CD4-positive, alpha-beta memory T cell (primary cell): Measurements from ENCODE around the gene PPP2R1B. TPM values are rescaled to one million over a fixed set of nuclear protein-coding genes. Genes with fewer than 3 reads are reported as not detected.
A peak's percentile ranks its signal among the peaks of the same experiment; 100 is the strongest.

Source experiments
- CTCF ChIA-PET: fragments of 350-600 bp; sonication (Branson Sonifier 250); formaldehyde crosslinking; loops from one replicate; lab custom pipeline; 2021; ENCODE audit warnings: inconsistent platforms; ENCODE audit not compliant: partially characterized antibody; lab: Charles Lee
- POLR2A ChIA-PET: fragments of 350-600 bp; sonication (Branson Sonifier 250); formaldehyde crosslinking; loops from one replicate; lab custom pipeline; 2021; ENCODE audit not compliant: partially characterized antibody; lab: Charles Lee
- DNase-seq, 5 donors: peaks; one replicate each; pipeline versions ENCODE4 v3.0.0 to v3.0.0-alpha.2; 2020 to 2022; ENCODE audit warnings: mixed read lengths in 1 of 5
- H3K27ac ChIP-seq: one replicate; pipeline ENCODE4 v1.7.0; 2013; ENCODE audit warnings: low read depth, low read length
- H3K27me3 ChIP-seq: 2 replicates; pipeline ENCODE4 v1.7.0; 2013; ENCODE audit warnings: mild to moderate bottlenecking, low read length, moderate library complexity; ENCODE audit not compliant: insufficient read depth
- H3K36me3 ChIP-seq: 2 replicates; pipeline ENCODE4 v1.7.0; 2013; ENCODE audit warnings: mild to moderate bottlenecking, low read length, moderate library complexity; ENCODE audit not compliant: insufficient read depth
- H3K4me1 ChIP-seq: 2 replicates; pipeline ENCODE4 v1.7.0; 2013; ENCODE audit warnings: mild to moderate bottlenecking, low read length, moderate library complexity; ENCODE audit not compliant: insufficient read depth
- H3K4me3 ChIP-seq, 2 donors: one replicate each; pipeline ENCODE4 v1.7.0; 2013; ENCODE audit warnings: low read length in 2 of 2, mild to moderate bottlenecking in 1 of 2
- H3K9me3 ChIP-seq, 2 donors: one replicate each; pipeline ENCODE4 v1.7.0; 2013; ENCODE audit warnings: low read length in 2 of 2, control low read depth in 1 of 2; ENCODE audit not compliant: control insufficient read depth in 1 of 2
- H3K27ac Mint-ChIP-seq, 7 donors: one replicate each; pipeline ENCODE4 v1.8.0; 2020 to 2021; ENCODE audit warnings: mixed read lengths in 7 of 7, mild to moderate bottlenecking in 6 of 7, inconsistent platforms in 3 of 7, moderate library complexity in 3 of 7
- H3K27me3 Mint-ChIP-seq, 2 donors: one replicate each; pipeline ENCODE4 v1.8.0; 2020 to 2021; ENCODE audit warnings: mixed read lengths in 2 of 2
- H3K36me3 Mint-ChIP-seq, 2 donors: one replicate each; pipeline ENCODE4 v1.8.0; 2020 to 2021; ENCODE audit warnings: mixed read lengths in 2 of 2, inconsistent platforms in 1 of 2, mild to moderate bottlenecking in 1 of 2
- H3K4me1 Mint-ChIP-seq, 4 donors: one replicate each; pipeline ENCODE4 v1.8.0; 2020 to 2021; ENCODE audit warnings: mixed read lengths in 4 of 4, mild to moderate bottlenecking in 1 of 4
- H3K4me3 Mint-ChIP-seq, 8 donors: one replicate each; pipeline ENCODE4 v1.8.0; 2020 to 2021; ENCODE audit warnings: mixed read lengths in 8 of 8, mild to moderate bottlenecking in 7 of 8, moderate library complexity in 6 of 8, inconsistent platforms in 3 of 8
- H3K9me3 Mint-ChIP-seq, 8 donors: one replicate each; pipeline ENCODE4 v1.8.0; 2020 to 2021; ENCODE audit warnings: mixed read lengths in 8 of 8, mild to moderate bottlenecking in 5 of 8, inconsistent platforms in 3 of 8, moderate library complexity in 1 of 8
- intact Hi-C: fragments of 100-400 bp; cut with micrococcal nuclease; formaldehyde crosslinking; loops from one replicate; pipeline ENCODE4 v1.15.1; 2023
- polyA plus RNA-seq, 2 donors: library from polyadenylated mRNA; unstranded; fragments of 300-500 nt; fragmentation: Illumina TruSeq; gene quantifications; one replicate each; pipeline ENCODE4 v1.2.3, GENCODE V29; 2021
- total RNA-seq, 2 experiments: library from RNA; stranded (reverse); gene quantifications; one replicate each; pipeline ENCODE4 v1.2.3, GENCODE V29; 2021

The PPP2R1B gene
- total and polyA plus RNA-seq, 4 experiments from 2014 or later: 18.4 to 39.1 (median 33.4) TPM

DNA sequence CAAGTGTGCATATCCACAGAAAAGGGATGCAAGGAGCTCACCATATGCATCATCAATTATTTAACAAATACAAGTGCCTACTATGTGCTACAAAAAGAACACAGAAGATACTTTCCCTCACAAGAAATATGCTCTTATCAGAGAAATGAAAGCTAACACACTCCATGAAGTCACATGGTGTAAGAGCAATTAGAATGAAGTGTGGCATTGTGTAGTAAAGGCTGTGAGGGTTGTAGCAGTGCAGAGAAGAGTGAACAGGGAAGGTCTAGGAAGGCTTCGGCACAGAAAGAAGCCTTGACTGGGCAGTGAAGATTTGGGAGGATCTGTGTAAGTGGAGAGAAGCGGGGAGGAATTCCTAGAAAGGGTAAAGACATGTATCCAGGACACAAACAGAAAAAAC is 22.5 kb downstream of the PPP2R1B start:
- CTCF ChIA-PET: interaction anchor here (0.6 to 1.2 kb wide), 5 partner anchors 11 to 435 kb away, joined by 3 to 4 read pairs (median 3); no protein-coding TSS in a partner anchor
- intact Hi-C loops: no loop called here
- no peak overlapping the region for H3K4me3 Mint-ChIP-seq
- no peaks in the 10 kb centered on the region for H3K27me3 Mint-ChIP-seq
- Histone ChIP-seq H3K27ac (no peak overlapping the region), H3K4me3 (no peak overlapping the region), H3K27me3 (no peaks in the 10 kb centered on the region), H3K4me1 (no peaks in the 10 kb centered on the region), H3K36me3 (peaks cover 60% of the 10 kb centered on the region), H3K9me3 (no peaks in the 10 kb centered on the region)
- peak overlapping the region in 4 of 7 donors; percentile 0 to 82 (median 37) for H3K27ac Mint-ChIP-seq
- no peak for DNase-seq
- peaks cover 0 to 2% (median 0%) of the 10 kb centered on the region in 8 donors for H3K9me3 Mint-ChIP-seq
- POLR2A ChIA-PET: no interaction called here
- H3K4me1 Mint-ChIP-seq: peaks cover 0 to 13% (median 0%) of the 10 kb centered on the region in 4 donors
- peaks cover 60 to 84% of the 10 kb centered on the region in 2 donors for H3K36me3 Mint-ChIP-seq

DNA sequence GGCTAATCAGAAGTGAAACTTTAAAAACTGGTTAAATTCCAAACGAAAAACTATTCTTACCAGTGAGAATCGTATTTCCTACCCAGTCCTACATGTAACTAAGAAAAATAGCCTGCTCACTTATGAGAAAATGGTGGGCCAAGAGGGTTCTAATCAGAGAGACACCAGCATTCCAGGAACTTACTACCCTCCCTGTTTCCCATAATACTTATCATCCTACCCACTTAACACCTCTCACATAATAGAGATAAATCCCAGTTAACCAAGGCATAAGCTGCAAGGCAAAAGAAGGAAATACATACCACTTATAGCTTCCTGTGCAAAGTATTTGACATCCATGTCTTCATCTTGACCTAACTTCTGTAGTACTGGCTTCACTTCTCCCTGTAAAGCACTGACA is 24.4 kb downstream of the PPP2R1B start:
- no peaks in the 10 kb centered on the region for H3K9me3 ChIP-seq
- Mint-ChIP-seq H3K9me3 (peaks cover 0 to 4% (median 0%) of the 10 kb centered on the region in 8 donors), H3K36me3 (peaks cover 48 to 72% of the 10 kb centered on the region in 2 donors), H3K27ac (peak overlapping the region in 4 of 7 donors; percentile 6 to 49 (median 23)), H3K27me3 (no peaks in the 10 kb centered on the region), H3K4me3 (no peak overlapping the region), H3K4me1 (peaks cover 0 to 12% (median 0%) of the 10 kb centered on the region in 4 donors)
- H3K36me3 ChIP-seq: peaks cover 52% of the 10 kb centered on the region
- no peaks in the 10 kb centered on the region for H3K4me1 ChIP-seq
- H3K27me3 ChIP-seq: no peaks in the 10 kb centered on the region
- ChIA-PET POLR2A (no interaction called here), CTCF (no interaction called here)
- no peak overlapping the region for H3K4me3 ChIP-seq
- DNase-seq: no peak
- no peak overlapping the region for H3K27ac ChIP-seq
- intact Hi-C loops: no loop called here

DNA sequence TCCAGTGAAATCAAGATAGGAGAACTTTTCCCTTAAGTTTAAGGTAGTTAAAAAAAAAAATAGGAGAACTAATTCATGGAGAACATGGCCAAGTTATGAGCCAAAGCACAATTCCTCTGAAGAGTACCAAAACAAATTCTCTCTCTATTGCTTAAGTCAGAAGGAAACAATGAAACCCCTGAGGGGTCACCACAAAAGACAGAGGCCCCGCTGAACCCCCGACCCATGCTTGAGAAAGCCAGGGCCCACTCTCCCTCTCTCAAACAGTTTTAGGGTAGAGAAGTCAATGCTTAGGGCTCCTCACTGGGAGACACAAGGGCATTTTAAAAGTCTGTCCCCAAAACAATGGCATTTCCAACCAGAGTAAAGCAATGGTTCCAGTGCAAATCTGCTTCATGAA is 26.9 kb downstream of the PPP2R1B start:
- intact Hi-C loops: no loop called here
- POLR2A ChIA-PET: no interaction called here
- H3K4me1 ChIP-seq: no peaks in the 10 kb centered on the region
- H3K9me3 ChIP-seq: no peaks in the 10 kb centered on the region
- CTCF ChIA-PET: no interaction called here
- H3K36me3 ChIP-seq: peaks cover 34% of the 10 kb centered on the region
- H3K4me3 Mint-ChIP-seq: no peak overlapping the region
- H3K4me1 Mint-ChIP-seq: peaks cover 0 to 10% (median 3%) of the 10 kb centered on the region in 4 donors
- DNase-seq: no peak
- no peaks in the 10 kb centered on the region for H3K27me3 ChIP-seq
- no peak overlapping the region for H3K27ac ChIP-seq
- H3K4me3 ChIP-seq: no peak overlapping the region
- H3K27me3 Mint-ChIP-seq: no peaks in the 10 kb centered on the region
- peak overlapping the region in 1 of 7 donors; percentile 16 for H3K27ac Mint-ChIP-seq
- H3K36me3 Mint-ChIP-seq: peaks cover 28 to 56% of the 10 kb centered on the region in 2 donors
- H3K9me3 Mint-ChIP-seq: peaks cover 0 to 2% (median 0%) of the 10 kb centered on the region in 8 donors

DNA sequence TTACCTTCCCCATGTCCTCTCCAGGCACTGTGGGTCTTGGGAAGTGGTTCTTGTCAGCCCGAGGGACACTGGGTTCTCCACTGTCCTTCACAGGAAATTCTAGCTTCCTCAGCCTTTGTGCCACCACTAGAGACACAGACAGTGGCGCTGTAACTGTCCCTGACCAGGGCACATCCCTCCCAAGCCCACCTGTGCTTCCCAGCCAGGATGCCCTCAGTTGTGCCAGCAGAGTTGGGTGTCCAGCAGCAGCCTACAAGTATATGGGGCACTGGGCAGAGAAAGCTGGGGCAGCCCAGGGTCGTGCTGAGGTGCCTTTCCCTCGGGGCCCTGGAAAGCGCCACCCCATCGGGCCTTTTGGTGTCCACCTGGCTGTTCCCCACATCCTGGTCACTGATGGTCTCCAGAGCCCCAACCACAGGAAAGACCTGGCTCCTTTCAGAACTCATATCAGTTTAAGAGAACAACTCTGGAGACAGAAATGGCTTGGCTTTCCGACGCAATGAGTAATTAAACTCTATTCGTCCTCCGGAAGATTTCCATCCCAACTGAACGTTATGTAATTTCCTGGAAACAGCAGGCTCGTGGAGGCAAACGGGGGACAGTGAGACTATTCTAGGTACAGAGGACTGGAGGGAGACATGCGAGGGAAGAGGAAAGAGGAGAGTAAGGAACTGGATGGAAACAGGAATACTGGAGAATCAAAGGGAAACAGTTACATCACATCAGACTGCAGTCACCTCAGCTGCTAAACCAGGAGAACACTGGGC is 28.6 kb downstream of the PPP2R1B start:
- H3K4me3 Mint-ChIP-seq: peak overlapping the region in 1 of 8 donors; percentile 24
- CTCF ChIA-PET: no interaction called here

DNA sequence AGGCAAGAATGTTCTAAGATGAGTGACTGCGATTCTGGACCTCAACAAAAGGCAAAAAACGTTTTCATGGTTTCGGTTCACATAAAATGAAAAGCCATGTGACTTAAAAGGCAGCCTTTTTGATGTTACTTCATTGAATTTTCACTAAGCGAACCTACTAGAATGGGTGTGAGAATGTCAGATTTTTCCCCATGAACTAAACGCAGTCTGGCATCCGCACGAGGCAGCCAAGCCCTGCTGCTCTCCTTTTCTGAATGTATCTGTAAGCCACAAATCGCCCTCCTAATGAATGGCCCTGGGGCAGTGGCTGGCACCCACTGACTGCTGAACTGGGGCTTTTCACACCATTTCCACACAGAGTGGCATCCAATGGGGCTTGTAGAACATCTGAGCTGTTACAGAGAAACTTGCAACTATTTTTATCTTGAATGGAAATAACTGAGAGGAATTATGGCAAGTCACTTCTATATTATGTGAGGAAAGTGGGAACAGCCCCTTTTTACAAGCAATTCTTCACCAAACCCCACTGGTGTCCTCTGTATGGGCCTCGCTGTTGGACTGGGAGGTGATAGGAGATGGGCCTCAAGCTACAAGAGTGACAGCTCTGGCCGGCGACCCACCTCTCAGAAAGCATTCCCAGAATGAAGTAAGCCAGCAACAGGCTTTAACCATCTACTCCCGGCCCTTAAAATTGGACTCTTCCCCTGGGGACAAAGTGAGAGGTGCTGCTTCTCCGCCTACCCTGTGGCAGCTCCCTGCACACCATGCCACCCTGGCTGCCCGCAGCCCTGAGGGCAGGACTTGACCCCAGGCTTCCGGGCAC is 29.4 kb downstream of the PPP2R1B start:
- Mint-ChIP-seq H3K9me3 (peaks cover 0 to 2% (median 0%) of the 10 kb centered on the region in 8 donors), H3K27ac (peak overlapping the region in 6 of 7 donors; percentile 1 to 78 (median 23)), H3K4me3 (peak overlapping the region in 1 of 8 donors; percentile 29), H3K36me3 (peaks cover 18 to 36% of the 10 kb centered on the region in 2 donors), H3K4me1 (peaks cover 0 to 10% (median under 1%) of the 10 kb centered on the region in 4 donors), H3K27me3 (no peaks in the 10 kb centered on the region)
- no peaks in the 10 kb centered on the region for H3K9me3 ChIP-seq
- no peak overlapping the region for H3K4me3 ChIP-seq
- peaks cover 19% of the 10 kb centered on the region for H3K36me3 ChIP-seq
- H3K4me1 ChIP-seq: no peaks in the 10 kb centered on the region
- no peak for DNase-seq
- no peaks in the 10 kb centered on the region for H3K27me3 ChIP-seq
- ChIA-PET POLR2A (interaction anchor here (0.8 kb wide), 1 partner anchor 30 kb away, joined by 3 read pairs; the partner anchor contains the start of gene PPP2R1B), CTCF (no interaction called here)
- intact Hi-C loops: no loop called here
- H3K27ac ChIP-seq: no peak overlapping the region

More for the DNA sequence above, 28.6 kb downstream of the PPP2R1B start:
- Histone ChIP-seq H3K9me3 (no peaks in the 10 kb centered on the region), H3K4me1 (no peaks in the 10 kb centered on the region), H3K4me3 (no peak overlapping the region), H3K27ac (no peak overlapping the region), H3K36me3 (peaks cover 21% of the 10 kb centered on the region), H3K27me3 (no peaks in the 10 kb centered on the region)
- Mint-ChIP-seq H3K27ac (peak overlapping the region in 4 of 7 donors; percentile 18 to 85 (median 50)), H3K9me3 (peaks cover 0 to 2% (median 0%) of the 10 kb centered on the region in 8 donors), H3K27me3 (no peaks in the 10 kb centered on the region), H3K36me3 (peaks cover 19 to 41% of the 10 kb centered on the region in 2 donors), H3K4me1 (peaks cover 0 to 10% (median under 1%) of the 10 kb centered on the region in 4 donors)
- DNase-seq: no peak
- POLR2A ChIA-PET: no interaction called here
- intact Hi-C loops: no loop called here

DNA sequence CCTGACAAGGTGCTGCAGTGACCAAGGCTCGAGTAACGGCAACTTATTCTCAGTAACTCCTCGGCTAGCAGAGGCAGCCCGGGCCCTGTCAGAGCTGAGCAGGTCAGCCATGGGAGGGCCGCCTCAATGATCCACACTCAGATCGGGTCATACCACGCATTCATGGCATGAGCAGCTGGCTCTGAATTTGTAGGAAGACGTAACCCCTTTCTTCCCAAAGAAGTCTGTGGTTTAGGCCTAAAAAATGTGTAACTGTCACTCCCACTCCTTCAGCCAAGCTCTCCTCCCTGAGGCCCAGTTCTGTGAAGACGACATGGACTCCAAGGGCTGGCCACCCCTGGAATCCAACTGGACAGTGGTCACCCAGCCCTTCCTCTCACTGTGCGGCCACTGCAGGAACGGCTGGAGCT is 30.0 kb downstream of the PPP2R1B start:
- no peak for DNase-seq
- CTCF ChIA-PET: no interaction called here
- Mint-ChIP-seq H3K9me3 (peaks cover 0 to 2% (median 0%) of the 10 kb centered on the region in 8 donors), H3K4me3 (peak overlapping the region in 1 of 8 donors; percentile 29), H3K36me3 (peaks cover 11 to 29% of the 10 kb centered on the region in 2 donors), H3K27ac (peak overlapping the region in 3 of 7 donors; percentile 19 to 78 (median 45)), H3K4me1 (peaks cover 0 to 10% (median under 1%) of the 10 kb centered on the region in 4 donors), H3K27me3 (no peaks in the 10 kb centered on the region)
- intact Hi-C loops: no loop called here
- Histone ChIP-seq H3K4me1 (no peaks in the 10 kb centered on the region), H3K4me3 (no peak overlapping the region), H3K27me3 (no peaks in the 10 kb centered on the region), H3K27ac (no peak overlapping the region), H3K36me3 (peaks cover 12% of the 10 kb centered on the region), H3K9me3 (no peaks in the 10 kb centered on the region)
- POLR2A ChIA-PET: interaction anchor here (0.8 kb wide), 1 partner anchor 30 kb away, joined by 3 read pairs; the partner anchor contains the start of gene PPP2R1B
